Hepatocyte (in vitro differentiated cells): ENCODE measurements around the gene TTC28.

ENCODE experiments used
- CTCF ChIP-seq: fragments of 200-600 bp; sonication (generic); IDR thresholded peaks from 2 replicates; pipeline ENCODE4 v1.5.1; 2016; ENCODE audit warnings: antibody characterized with exemption, mild to moderate bottlenecking; ENCODE audit not compliant: poor library complexity
- EZH2phosphoT487 ChIP-seq: fragments of 200-600 bp; sonication (generic); IDR thresholded peaks from one replicate; pipeline ENCODE4 v1.6.1; 2018; ENCODE audit warnings: antibody characterized with exemption, mild to moderate bottlenecking, low read depth, moderate library complexity; ENCODE audit not compliant: unreplicated experiment, severe bottlenecking

- TF ChIP-seq CTCF (no peak), EZH2phosphoT487 (no peak)
These were observed 383.2 kb downstream of the TTC28 start for GRCh38 chr22:28296452-28296851.
